Measurements from ENCODE around the gene PCAT6. TPM values are rescaled to one million over a fixed set of nuclear protein-coding genes. Genes with fewer than 3 reads are reported as not detected.

Gene PCAT6
- total RNA-seq, 1 donor from 2014 or later: not detected

DNA sequence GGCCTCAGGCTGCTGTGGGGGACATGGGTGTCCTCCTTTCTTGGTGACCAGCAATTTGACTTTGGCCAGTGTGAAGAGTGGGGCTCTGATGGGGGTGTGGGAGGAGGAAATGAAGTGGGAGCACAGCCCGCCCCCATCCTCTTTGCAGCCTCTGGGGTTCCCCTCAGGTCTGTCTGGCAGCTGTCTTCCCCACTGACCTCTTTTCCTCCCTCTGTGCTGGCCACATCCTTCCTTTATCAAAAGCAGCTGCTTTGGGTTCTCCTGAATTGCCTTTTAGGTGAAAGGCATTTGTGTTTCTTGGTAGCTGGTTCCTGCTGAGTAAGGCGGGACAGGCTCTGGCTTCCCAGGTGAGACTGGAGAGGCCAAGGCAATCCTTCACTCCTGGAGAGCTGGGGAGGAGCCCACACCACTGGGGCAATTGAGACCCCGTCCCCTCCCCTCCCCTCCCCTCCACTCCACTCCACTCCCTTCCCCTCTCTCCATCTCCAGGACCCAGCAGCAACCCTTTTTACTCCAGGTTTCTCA is 24.9 kb downstream of the PCAT6 start:
- Histone ChIP-seq H3K36me3 (no peaks in the 10 kb centered on the region), H3K4me1 (peaks cover 12% of the 10 kb centered on the region), H3F3A (ENCODE audit: low read depth) (no peaks in the 10 kb centered on the region), H3K27me3 (no peaks in the 10 kb centered on the region), H2AFZ (replicated peaks) (no peak overlapping the region), H3K4me2 (no peak overlapping the region), H3K27ac (no peak overlapping the region), H3K79me2 (ENCODE audit: low read depth) (no peaks in the 10 kb centered on the region), H3K4me3 (no peak overlapping the region), H3K9ac (no peak overlapping the region), H3K9me3 (ENCODE audit: low read depth) (no peaks in the 10 kb centered on the region), H4K20me1 (ENCODE audit: low read depth) (no peaks in the 10 kb centered on the region)
- Mint-ChIP-seq H3K9me3 (no peaks in the 10 kb centered on the region), H3K36me3 (no peaks in the 10 kb centered on the region), H3K27me3 (ENCODE audit: insufficient read depth, low read depth) (peaks cover 11% of the 10 kb centered on the region), H3K27ac (no peak overlapping the region), H3K4me1 (peaks cover 8% of the 10 kb centered on the region), H3K4me3 (no peak overlapping the region)
- DNase-seq (ENCODE audit: low spot score): no peak
- TF ChIP-seq EZH2phosphoT487 (IDR thresholded peaks at IDR 0.05) (no peak), EZH2 (IDR thresholded peaks at IDR 0.05) (no peak)
- TF ChIP-seq, protein P1, sequence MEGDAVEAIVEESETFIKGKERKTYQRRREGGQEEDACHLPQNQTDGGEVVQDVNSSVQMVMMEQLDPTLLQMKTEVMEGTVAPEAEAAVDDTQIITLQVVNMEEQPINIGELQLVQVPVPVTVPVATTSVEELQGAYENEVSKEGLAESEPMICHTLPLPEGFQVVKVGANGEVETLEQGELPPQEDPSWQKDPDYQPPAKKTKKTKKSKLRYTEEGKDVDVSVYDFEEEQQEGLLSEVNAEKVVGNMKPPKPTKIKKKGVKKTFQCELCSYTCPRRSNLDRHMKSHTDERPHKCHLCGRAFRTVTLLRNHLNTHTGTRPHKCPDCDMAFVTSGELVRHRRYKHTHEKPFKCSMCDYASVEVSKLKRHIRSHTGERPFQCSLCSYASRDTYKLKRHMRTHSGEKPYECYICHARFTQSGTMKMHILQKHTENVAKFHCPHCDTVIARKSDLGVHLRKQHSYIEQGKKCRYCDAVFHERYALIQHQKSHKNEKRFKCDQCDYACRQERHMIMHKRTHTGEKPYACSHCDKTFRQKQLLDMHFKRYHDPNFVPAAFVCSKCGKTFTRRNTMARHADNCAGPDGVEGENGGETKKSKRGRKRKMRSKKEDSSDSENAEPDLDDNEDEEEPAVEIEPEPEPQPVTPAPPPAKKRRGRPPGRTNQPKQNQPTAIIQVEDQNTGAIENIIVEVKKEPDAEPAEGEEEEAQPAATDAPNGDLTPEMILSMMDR (IDR thresholded peaks at IDR 0.05): no peak

DNA sequence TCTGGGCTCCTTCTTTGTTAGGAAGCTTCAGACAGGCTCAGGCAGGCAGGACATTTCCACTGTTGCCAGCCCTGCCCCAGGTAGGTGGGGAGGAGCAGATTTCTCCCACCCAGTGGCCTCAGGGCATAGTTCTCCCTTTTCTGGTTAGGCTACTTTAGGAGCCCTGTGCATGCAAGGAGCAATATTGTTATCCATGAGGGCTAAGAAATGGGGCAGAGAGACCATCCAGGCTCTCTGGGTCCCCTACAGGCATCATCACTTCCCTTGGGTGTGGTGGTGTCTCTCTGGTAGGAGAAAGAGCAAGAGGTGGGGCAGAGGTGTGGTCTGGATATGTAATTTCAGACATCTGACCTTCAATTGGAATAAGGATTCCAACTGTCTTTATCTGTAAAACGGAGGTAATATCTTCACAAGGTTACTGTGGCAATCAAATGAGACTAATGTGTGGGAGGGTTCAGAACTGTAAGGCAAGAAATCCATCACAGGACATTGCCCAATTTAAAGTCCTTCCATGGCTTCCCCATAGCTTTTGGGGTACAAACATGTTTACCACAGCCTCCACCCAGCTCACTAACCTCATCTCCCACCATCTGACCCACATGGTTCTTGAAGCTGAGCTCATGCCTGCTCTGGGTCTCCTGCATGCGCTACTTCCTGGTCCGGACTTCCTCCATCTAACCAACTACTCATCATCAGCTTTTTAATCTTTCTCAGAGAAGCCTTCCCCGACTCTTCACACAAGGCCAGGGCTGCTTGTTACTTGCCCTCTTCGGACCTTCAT is 26.1 kb downstream of the PCAT6 start:
- H3K27ac Mint-ChIP-seq: no peak overlapping the region
- no peaks in the 10 kb centered on the region for H3F3A ChIP-seq (ENCODE audit: low read depth)
- TF ChIP-seq EZH2phosphoT487 (IDR thresholded peaks at IDR 0.05): no peak
- TF ChIP-seq, protein P1 (IDR thresholded peaks at IDR 0.05): no peak
- TF ChIP-seq EZH2 (IDR thresholded peaks at IDR 0.05): no peak
- no peaks in the 10 kb centered on the region for H3K36me3 Mint-ChIP-seq
- H3K4me3 Mint-ChIP-seq: no peak overlapping the region
- no peak overlapping the region for H3K4me3 ChIP-seq
- peaks cover 8% of the 10 kb centered on the region for H3K4me1 Mint-ChIP-seq
- H3K9ac ChIP-seq: no peak overlapping the region
- no peaks in the 10 kb centered on the region for H3K27me3 ChIP-seq
- no peaks in the 10 kb centered on the region for H3K9me3 Mint-ChIP-seq
- H4K20me1 ChIP-seq (ENCODE audit: low read depth): no peaks in the 10 kb centered on the region
- H3K27me3 Mint-ChIP-seq (ENCODE audit: insufficient read depth, low read depth): peaks cover 9% of the 10 kb centered on the region
- no peak overlapping the region for H3K4me2 ChIP-seq
- no peak overlapping the region for H2AFZ ChIP-seq (replicated peaks)
- no peaks in the 10 kb centered on the region for H3K79me2 ChIP-seq (ENCODE audit: low read depth)
- peaks cover 12% of the 10 kb centered on the region for H3K4me1 ChIP-seq
- no peak overlapping the region for H3K27ac ChIP-seq
- no peak for DNase-seq (ENCODE audit: low spot score)
- H3K36me3 ChIP-seq: no peaks in the 10 kb centered on the region
- H3K9me3 ChIP-seq (ENCODE audit: low read depth): no peaks in the 10 kb centered on the region

DNA sequence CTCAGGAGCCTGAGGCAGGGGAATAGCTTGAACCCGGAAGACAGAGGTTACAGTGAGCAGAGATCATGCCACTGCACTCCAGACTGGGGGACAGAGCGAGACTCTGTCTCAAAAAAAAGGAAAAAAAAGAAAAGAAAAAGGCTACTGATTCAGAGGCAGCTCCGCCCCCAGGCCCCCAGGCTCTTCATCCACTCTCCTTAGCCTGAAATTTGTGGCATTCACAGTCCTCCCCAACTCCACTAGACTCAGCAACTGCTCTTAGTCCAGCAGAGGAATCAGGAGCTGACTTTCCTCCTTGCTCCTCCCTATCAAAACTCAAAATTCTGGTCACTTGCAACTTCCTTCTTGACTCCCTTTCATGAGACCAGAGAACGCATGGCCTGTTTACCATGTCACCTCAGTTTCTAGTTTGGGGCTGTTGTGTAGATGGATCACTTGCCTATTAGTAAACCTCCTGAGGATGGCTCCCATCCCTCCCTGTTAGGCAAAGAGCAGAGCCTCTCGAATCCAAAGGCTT is 27.1 kb downstream of the PCAT6 start:
- Histone ChIP-seq H2AFZ (replicated peaks) (no peak overlapping the region), H3K27ac (no peak overlapping the region), H3K4me2 (no peak overlapping the region), H4K20me1 (ENCODE audit: low read depth) (no peaks in the 10 kb centered on the region), H3F3A (ENCODE audit: low read depth) (peaks cover 2% of the 10 kb centered on the region), H3K27me3 (no peaks in the 10 kb centered on the region), H3K9me3 (ENCODE audit: low read depth) (no peaks in the 10 kb centered on the region), H3K79me2 (ENCODE audit: low read depth) (no peaks in the 10 kb centered on the region), H3K4me1 (peaks cover 16% of the 10 kb centered on the region), H3K4me3 (no peak overlapping the region), H3K9ac (no peak overlapping the region), H3K36me3 (no peaks in the 10 kb centered on the region)
- Mint-ChIP-seq H3K9me3 (no peaks in the 10 kb centered on the region), H3K4me3 (no peak overlapping the region), H3K27ac (no peak overlapping the region), H3K27me3 (ENCODE audit: insufficient read depth, low read depth) (peaks cover 7% of the 10 kb centered on the region), H3K4me1 (peaks cover 11% of the 10 kb centered on the region), H3K36me3 (no peaks in the 10 kb centered on the region)
- no peak for DNase-seq (ENCODE audit: low spot score)
- TF ChIP-seq EZH2phosphoT487 (IDR thresholded peaks at IDR 0.05): no peak
- TF ChIP-seq EZH2 (IDR thresholded peaks at IDR 0.05): no peak
- TF ChIP-seq, protein P1 (IDR thresholded peaks at IDR 0.05): no peak

All from neural progenitor cell (in vitro differentiated cells).